ENCODE results near the gene LHX3. TPM values are rescaled to one million over a fixed set of nuclear protein-coding genes. Genes with fewer than 3 reads are reported as not detected.

The LHX3 gene
- total and polyA plus RNA-seq, 2 of the 4 experiments (the other 2 are of a cell fraction): not detected

DNA sequence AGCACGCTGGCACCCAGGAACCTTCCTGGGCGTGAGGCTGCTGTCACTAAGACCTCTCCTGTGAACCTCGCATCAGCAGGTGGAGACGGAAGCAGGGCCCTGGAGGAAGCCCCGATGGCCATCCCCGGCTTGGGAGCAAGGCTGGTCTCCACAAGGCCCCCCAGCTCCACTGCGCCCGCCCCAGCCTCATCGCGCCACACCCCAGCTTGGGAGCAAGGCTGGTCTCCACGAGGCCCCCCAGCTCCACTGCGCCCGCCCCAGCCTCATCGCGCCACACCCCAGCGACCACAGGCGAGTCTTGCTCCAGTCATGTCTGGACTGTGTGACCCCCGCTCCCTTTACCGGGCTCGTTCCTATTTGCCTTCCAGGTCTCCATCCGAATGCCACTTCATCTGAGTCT, 29.7 kb upstream of the LHX3 start:
- no peak overlapping the region for H3K9ac ChIP-seq (ENCODE audit: low read depth, low read length)
- WGBS, 2 experiments (ENCODE audit: extremely low coverage in 2 of 2, insufficient read length in 1 of 2): 93% methylated on average over 18 of the region's 21 CpGs; no CpG with 5 or more reads in 1 of the 2 experiments
- in situ Hi-C loops (cut with MboI; ENCODE audit: low sequenced_read_pairs): no loop called here

More for the DNA sequence above, 29.7 kb upstream of the LHX3 start:
- Histone ChIP-seq H3K4ac (ENCODE audit: low read depth, low read length) (no peak overlapping the region), H2AFZ (replicated peaks; ENCODE audit: low read length, poor library complexity) (no peak overlapping the region), H2BK120ac (ENCODE audit: low read depth, low read length) (no peak overlapping the region), H4K91ac (ENCODE audit: insufficient read depth, low read depth, low read length) (no peak overlapping the region), H3K9me1 (ENCODE audit: insufficient read depth, low read length) (0 out of 2 replicates have a peak, but pooled peaks cover 3% of the 10 kb centered on the region), H4K8ac (ENCODE audit: low read depth in 2 of 2, low read length in 2 of 2) (no peak overlapping the region), H3K36me3 (ENCODE audit: control insufficient read depth, insufficient read depth, low read length) (peaks cover 9% of the 10 kb centered on the region), H2BK20ac (ENCODE audit: low read depth, low read length) (no peak overlapping the region), H4K5ac (ENCODE audit: low read depth, low read length) (no peak overlapping the region), H3K9me3 (ENCODE audit: control insufficient read depth, insufficient read depth, low read length) (no peaks in the 10 kb centered on the region), H3K27ac (ENCODE audit: insufficient read depth, low read length) (no peak overlapping the region), H3K14ac (replicated peaks; ENCODE audit: low read depth, low read length) (no peak overlapping the region), H3K23ac (ENCODE audit: low read depth, low read length) (no peak overlapping the region), H3K4me1 (ENCODE audit: control insufficient read depth, insufficient read depth, low read length) (no peaks in the 10 kb centered on the region), H3K79me1 (ENCODE audit: low read depth in 1 of 2, low read length in 2 of 2) (peaks cover 7 to 28% of the 10 kb centered on the region in 2 experiments), H2BK5ac (ENCODE audit: low read depth, low read length, poor library complexity, severe bottlenecking) (no peak overlapping the region), H3K4me2 (ENCODE audit: low read depth, low read length) (no peak overlapping the region), H2BK15ac (ENCODE audit: low read depth, low read length) (no peak overlapping the region), H4K20me1 (ENCODE audit: insufficient read depth, low read length) (peaks cover 30% of the 10 kb centered on the region), H3K27me3 (ENCODE audit: control insufficient read depth, insufficient read depth, low read length) (no peaks in the 10 kb centered on the region), H2AK5ac (ENCODE audit: low read depth, low read length) (no peak overlapping the region), H3K4me3 (ENCODE audit: insufficient read depth, low read depth, low read length) (no peak overlapping the region), H3K18ac (ENCODE audit: low read depth, low read length) (no peak overlapping the region), H3K56ac (ENCODE audit: extremely low read depth, insufficient read depth, low read length) (no peak overlapping the region), H2AK9ac (replicated peaks; ENCODE audit: low read depth, low read length, poor library complexity) (no peak overlapping the region)
- no TSS peak for BruUV-seq (replicated peaks)
- CTCF ChIA-PET: no interaction called here
- DNase-seq (no peak), ATAC-seq (ENCODE audit: low read depth) (no peak)
- dilution Hi-C loops (cut with HindIII; ENCODE audit: low sequenced_read_pairs, unreplicated experiment) (no loop called here), intact Hi-C loops (cut with micrococcal nuclease) (no loop called here)
- POLR2A ChIA-PET (ENCODE audit: unreplicated experiment): no interaction called here
- TF ChIP-seq ELK1 (IDR thresholded peaks at IDR 0.05; ENCODE audit: borderline replicate concordance, low read depth, low read length): no peak
- no peak for TF ChIP-seq MAFK (IDR thresholded peaks at IDR 0.05; ENCODE audit: low read depth, low read length)
- TF ChIP-seq RFX5 (IDR thresholded peaks at IDR 0.05; ENCODE audit: low read depth, low read length): no peak
- no peak for TF ChIP-seq CEBPB (IDR thresholded peaks at IDR 0.05; ENCODE audit: low read depth, low read length)
- TF ChIP-seq SMC3 (IDR thresholded peaks at IDR 0.05; ENCODE audit: low read depth, low read length): no peak
- no peak for TF ChIP-seq POLR2A (IDR thresholded peaks at IDR 0.05; ENCODE audit: low read depth, low read length)
- TF ChIP-seq MXI1 (IDR thresholded peaks at IDR 0.05; ENCODE audit: borderline replicate concordance, low read depth, low read length): no peak
- TF ChIP-seq, protein P1, sequence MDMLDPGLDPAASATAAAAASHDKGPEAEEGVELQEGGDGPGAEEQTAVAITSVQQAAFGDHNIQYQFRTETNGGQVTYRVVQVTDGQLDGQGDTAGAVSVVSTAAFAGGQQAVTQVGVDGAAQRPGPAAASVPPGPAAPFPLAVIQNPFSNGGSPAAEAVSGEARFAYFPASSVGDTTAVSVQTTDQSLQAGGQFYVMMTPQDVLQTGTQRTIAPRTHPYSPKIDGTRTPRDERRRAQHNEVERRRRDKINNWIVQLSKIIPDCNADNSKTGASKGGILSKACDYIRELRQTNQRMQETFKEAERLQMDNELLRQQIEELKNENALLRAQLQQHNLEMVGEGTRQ (IDR thresholded peaks at IDR 0.05; ENCODE audit: low read depth, low read length): no peak
- TF ChIP-seq FOS (IDR thresholded peaks at IDR 0.05; ENCODE audit: low read depth, low read length): no peak
- TF ChIP-seq RAD21 (IDR thresholded peaks at IDR 0.05; ENCODE audit: low read length): no peak
- TF ChIP-seq BHLHE40 (IDR thresholded peaks at IDR 0.05; ENCODE audit: low read depth, low read length): no peak
- TF ChIP-seq CHD1 (IDR thresholded peaks at IDR 0.05; ENCODE audit: low read depth, low read length): no peak
- no peak for TF ChIP-seq NFE2L2 (IDR thresholded peaks at IDR 0.05; ENCODE audit: low read depth, low read length)
- no peak for TF ChIP-seq MAZ (IDR thresholded peaks at IDR 0.05; ENCODE audit: borderline replicate concordance, low read depth, low read length)

Measured in IMR-90 (cell line).